ENCODE data around the gene IGSF21.

DNA sequence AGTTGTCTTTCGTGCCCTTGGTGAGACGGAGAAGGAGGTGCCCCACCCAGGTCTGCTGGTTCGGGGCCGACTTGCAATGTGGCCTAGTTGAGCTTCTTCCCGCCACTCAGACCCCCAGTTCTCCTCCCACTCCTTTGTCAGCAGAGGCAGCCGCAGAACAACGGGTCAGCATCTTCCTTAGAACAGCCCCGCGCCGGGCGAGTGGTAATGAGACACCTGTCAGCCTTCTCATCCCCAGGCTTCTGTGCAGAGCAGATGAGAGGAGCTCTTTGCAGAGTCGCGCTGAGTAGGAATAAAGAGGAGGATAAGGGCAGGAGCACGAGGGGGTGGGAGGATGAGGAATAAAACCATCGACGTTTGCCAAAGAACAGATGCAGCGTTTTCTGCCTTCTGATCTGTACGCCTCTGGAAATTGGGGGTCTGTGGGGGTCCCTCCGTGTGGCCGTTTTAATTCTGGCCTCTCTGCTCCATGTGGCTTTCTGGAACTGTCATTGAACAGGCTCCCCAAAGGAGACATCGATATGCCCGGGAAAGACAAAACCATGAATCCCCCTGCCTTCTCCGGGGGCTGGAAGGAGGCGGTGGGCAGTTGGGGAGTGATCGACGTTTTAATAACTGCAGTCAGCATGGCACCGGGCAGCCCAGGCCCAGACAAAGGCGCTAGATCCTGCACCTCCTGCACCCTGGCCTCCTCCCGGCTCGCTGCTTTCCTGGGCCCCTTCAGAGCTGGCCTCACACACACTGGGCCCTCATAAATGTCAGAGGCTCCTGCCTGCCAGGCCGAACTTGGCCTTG lies 27.5 kb upstream of the IGSF21 start:
- TF ChIP-seq, protein P1, sequence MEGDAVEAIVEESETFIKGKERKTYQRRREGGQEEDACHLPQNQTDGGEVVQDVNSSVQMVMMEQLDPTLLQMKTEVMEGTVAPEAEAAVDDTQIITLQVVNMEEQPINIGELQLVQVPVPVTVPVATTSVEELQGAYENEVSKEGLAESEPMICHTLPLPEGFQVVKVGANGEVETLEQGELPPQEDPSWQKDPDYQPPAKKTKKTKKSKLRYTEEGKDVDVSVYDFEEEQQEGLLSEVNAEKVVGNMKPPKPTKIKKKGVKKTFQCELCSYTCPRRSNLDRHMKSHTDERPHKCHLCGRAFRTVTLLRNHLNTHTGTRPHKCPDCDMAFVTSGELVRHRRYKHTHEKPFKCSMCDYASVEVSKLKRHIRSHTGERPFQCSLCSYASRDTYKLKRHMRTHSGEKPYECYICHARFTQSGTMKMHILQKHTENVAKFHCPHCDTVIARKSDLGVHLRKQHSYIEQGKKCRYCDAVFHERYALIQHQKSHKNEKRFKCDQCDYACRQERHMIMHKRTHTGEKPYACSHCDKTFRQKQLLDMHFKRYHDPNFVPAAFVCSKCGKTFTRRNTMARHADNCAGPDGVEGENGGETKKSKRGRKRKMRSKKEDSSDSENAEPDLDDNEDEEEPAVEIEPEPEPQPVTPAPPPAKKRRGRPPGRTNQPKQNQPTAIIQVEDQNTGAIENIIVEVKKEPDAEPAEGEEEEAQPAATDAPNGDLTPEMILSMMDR (IDR thresholded peaks at IDR 0.05): no peak
- TF ChIP-seq POLR2AphosphoS5 (IDR thresholded peaks at IDR 0.05) (no peak), EP300 (IDR thresholded peaks at IDR 0.05) (no peak), POLR2A (IDR thresholded peaks at IDR 0.05) (no peak)

All from suprapubic skin (tissue), 4 donors.